ENCODE data around the gene STIM1. TPM values are rescaled to one million over a fixed set of nuclear protein-coding genes. Genes with fewer than 3 reads are reported as not detected.

The STIM1 gene
- total RNA-seq, 1 experiment from 2014 or later, result 18.0 TPM

- no peak for TF ChIP-seq USF1 (CRISPR knock-in tag; IDR thresholded peaks at IDR 0.05)
- TF ChIP-seq SMAD4 (CRISPR knock-in tag; IDR thresholded peaks at IDR 0.05), result no peak
- TF ChIP-seq ZNF317 (CRISPR knock-in tag; IDR thresholded peaks at IDR 0.05; ENCODE audit: borderline replicate concordance, low read depth), result no peak
- no peak for TF ChIP-seq ZNF423 (CRISPR knock-in tag; IDR thresholded peaks at IDR 0.05)
- TF ChIP-seq ZNF396 (CRISPR knock-in tag; IDR thresholded peaks at IDR 0.05; ENCODE audit: borderline replicate concordance), result no peak
- TF ChIP-seq AFF4 (CRISPR knock-in tag; IDR thresholded peaks at IDR 0.05; ENCODE audit: borderline replicate concordance), result no peak
- no peak for TF ChIP-seq MXD4 (CRISPR knock-in tag; IDR thresholded peaks at IDR 0.05; ENCODE audit: borderline replicate concordance)
- no peak for TF ChIP-seq ATF2 (CRISPR knock-in tag; IDR thresholded peaks at IDR 0.05; ENCODE audit: borderline replicate concordance, low read depth)
Measured at GRCh38 chr11:4061700-4062099, 206.2 kb downstream of the STIM1 start (continued).

GRCh38 chr11:4063348-4063747 is 207.9 kb downstream of the STIM1 start:
- Mint-ChIP-seq H3K27me3 (ENCODE audit: low read depth) (no peaks in the 10 kb centered on the region), H3K36me3 (no peaks in the 10 kb centered on the region), H3K27ac (no peak overlapping the region), H3K4me1 (no peaks in the 10 kb centered on the region), H3K4me3 (no peak overlapping the region), H3K9me3 (no peaks in the 10 kb centered on the region)
- no peak for ATAC-seq
- DNase-seq (ENCODE audit: low spot score), result no peak
- POLR2A ChIA-PET, result no interaction called here
- CTCF ChIA-PET, result interaction anchor here (0.5 kb wide), 1 partner anchor 10 kb away, joined by 3 read pairs; no protein-coding TSS in a partner anchor
- no peak for TF ChIP-seq ETV6 (CRISPR knock-in tag; IDR thresholded peaks at IDR 0.05)
- TF ChIP-seq ZNF317 (CRISPR knock-in tag; IDR thresholded peaks at IDR 0.05; ENCODE audit: borderline replicate concordance, low read depth), result no peak
- TF ChIP-seq ZNF281 (CRISPR knock-in tag; IDR thresholded peaks at IDR 0.05), result no peak
- TF ChIP-seq MAX (CRISPR knock-in tag; IDR thresholded peaks at IDR 0.05), result no peak
- no peak for TF ChIP-seq IRF2 (CRISPR knock-in tag; IDR thresholded peaks at IDR 0.05; ENCODE audit: borderline replicate concordance, low read depth)
- TF ChIP-seq HMGA2 (CRISPR knock-in tag; IDR thresholded peaks at IDR 0.05), result no peak
- no peak for TF ChIP-seq ARID4B (CRISPR knock-in tag; IDR thresholded peaks at IDR 0.05; ENCODE audit: borderline replicate concordance)
- TF ChIP-seq ZBTB43 (CRISPR knock-in tag; IDR thresholded peaks at IDR 0.05), result no peak
- no peak for TF ChIP-seq NFATC4 (CRISPR knock-in tag; IDR thresholded peaks at IDR 0.05)
- no peak for TF ChIP-seq ELF4 (CRISPR knock-in tag; IDR thresholded peaks at IDR 0.05; ENCODE audit: low read depth)
- TF ChIP-seq FOXP1 (CRISPR knock-in tag; IDR thresholded peaks at IDR 0.05; ENCODE audit: borderline replicate concordance), result no peak
- no peak for TF ChIP-seq MYBL2 (CRISPR knock-in tag; IDR thresholded peaks at IDR 0.05)
- no peak for TF ChIP-seq ZNF263 (CRISPR knock-in tag; IDR thresholded peaks at IDR 0.05; ENCODE audit: low read depth)

Data from WTC11 (cell line).